Measurements from ENCODE around the gene GBA3. TPM values are rescaled to one million over a fixed set of nuclear protein-coding genes. Genes with fewer than 3 reads are reported as not detected.

The GBA3 gene
- total RNA-seq, 1 donor: not detected

Other genes starting within 250 kb of the GBA3 start
- 22.8 and 31.9 TPM in 2 replicates for gene ADGRA3, start 176.9 kb upstream of the GBA3 start, total RNA-seq (ENCODE audit: low replicate concordance)